ENCODE results near the gene LRRC4B. TPM values are rescaled to one million over a fixed set of nuclear protein-coding genes. Genes with fewer than 3 reads are reported as not detected.

Gene LRRC4B
- polyA plus RNA-seq, 1 donor (not counting 4 experiments of a cell fraction or from before 2014, with no cell fraction given) = not detected

DNA sequence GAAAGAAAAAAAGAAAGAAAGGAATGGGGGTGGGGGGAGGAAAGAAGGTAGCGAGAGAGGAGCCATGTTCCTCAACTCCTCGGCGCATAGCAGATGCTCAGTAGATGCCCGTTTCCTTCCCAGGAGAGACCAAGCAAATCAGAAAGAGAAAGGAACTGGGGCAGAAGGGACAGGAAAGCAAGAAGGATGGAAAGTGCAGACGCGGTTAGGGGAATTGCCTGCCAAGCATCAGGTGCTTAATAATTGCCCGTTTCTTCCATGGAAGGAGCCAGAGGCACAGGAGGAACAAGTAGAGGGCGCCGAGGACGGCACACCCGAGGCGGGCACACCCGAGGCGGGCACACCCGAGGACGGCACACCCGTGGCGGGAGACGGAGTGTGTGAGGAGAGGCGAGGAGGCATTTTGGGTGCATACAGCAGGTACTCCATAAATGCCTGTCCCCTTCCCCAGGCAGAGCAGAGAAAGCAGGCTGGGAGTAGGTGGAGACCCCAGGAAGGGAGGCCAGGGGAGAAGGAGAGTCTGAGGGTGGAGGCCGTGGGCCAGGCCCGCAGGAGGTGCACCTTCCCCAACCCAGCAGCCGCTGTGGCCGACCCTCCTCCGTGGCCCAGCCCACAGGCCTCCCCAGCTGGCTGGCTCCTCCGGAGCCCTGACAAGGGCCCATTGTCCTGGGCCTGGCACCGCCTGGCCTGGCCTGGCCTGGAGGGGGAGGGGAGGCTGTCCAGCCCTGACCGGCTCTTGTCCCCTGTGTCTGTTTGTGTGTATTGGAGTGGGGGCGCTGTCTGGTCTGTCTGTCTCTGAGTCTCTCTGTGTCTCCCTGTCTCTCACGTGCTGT lies 71.8 kb downstream of the LRRC4B start:
- H3K9me3 ChIP-seq (ENCODE audit: control insufficient read depth, low read depth, low read length) = no peaks in the 10 kb centered on the region
- H3K27ac ChIP-seq (ENCODE audit: control insufficient read depth, insufficient read depth, low read length) = no peak overlapping the region
- no peak for DNase-seq (ENCODE audit: low read depth, low spot score)
- H3K4me3 ChIP-seq (ENCODE audit: control insufficient read depth in 2 of 3, extremely low read depth in 1 of 3, insufficient read depth in 2 of 3, low read depth in 1 of 3, low read length in 3 of 3) = no peak overlapping the region
- no peaks in the 10 kb centered on the region for H3K36me3 ChIP-seq (ENCODE audit: control insufficient read depth in 2 of 2, extremely low read depth in 1 of 2, insufficient read depth in 2 of 2, low read length in 2 of 2)
- H2AFZ ChIP-seq (ENCODE audit: control insufficient read depth, low read length) = no peak overlapping the region
- dilution Hi-C loops (cut with MboI; ENCODE audit: extremely low pct_ligation_motif_present, low sequenced_read_pairs) = no loop called here
- no peaks in the 10 kb centered on the region for H4K20me1 ChIP-seq (ENCODE audit: control insufficient read depth, extremely low read depth, insufficient read depth, low read length)
- no peaks in the 10 kb centered on the region for H3K9me1 ChIP-seq (ENCODE audit: control insufficient read depth, extremely low read depth, insufficient read depth, low read length)
- TF ChIP-seq, protein P1, sequence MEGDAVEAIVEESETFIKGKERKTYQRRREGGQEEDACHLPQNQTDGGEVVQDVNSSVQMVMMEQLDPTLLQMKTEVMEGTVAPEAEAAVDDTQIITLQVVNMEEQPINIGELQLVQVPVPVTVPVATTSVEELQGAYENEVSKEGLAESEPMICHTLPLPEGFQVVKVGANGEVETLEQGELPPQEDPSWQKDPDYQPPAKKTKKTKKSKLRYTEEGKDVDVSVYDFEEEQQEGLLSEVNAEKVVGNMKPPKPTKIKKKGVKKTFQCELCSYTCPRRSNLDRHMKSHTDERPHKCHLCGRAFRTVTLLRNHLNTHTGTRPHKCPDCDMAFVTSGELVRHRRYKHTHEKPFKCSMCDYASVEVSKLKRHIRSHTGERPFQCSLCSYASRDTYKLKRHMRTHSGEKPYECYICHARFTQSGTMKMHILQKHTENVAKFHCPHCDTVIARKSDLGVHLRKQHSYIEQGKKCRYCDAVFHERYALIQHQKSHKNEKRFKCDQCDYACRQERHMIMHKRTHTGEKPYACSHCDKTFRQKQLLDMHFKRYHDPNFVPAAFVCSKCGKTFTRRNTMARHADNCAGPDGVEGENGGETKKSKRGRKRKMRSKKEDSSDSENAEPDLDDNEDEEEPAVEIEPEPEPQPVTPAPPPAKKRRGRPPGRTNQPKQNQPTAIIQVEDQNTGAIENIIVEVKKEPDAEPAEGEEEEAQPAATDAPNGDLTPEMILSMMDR (optimal IDR thresholded peaks at IDR 0.05 in 1 of 3, IDR thresholded peaks at IDR 0.05 in 1 of 3, conservative IDR thresholded peaks at IDR 0.05 in 1 of 3; ENCODE audit: extremely low read depth in 1 of 3, insufficient read depth in 2 of 3, low read length in 3 of 3) = no peak
- no peak for TF ChIP-seq EZH2 (IDR thresholded peaks at IDR 0.05; ENCODE audit: low read length)
- H3K79me2 ChIP-seq (ENCODE audit: control insufficient read depth, insufficient read depth, low read length) = no peaks in the 10 kb centered on the region
- no peaks in the 10 kb centered on the region for H3K4me1 ChIP-seq (ENCODE audit: control insufficient read depth, extremely low read depth, insufficient read depth, low read length)
- no peak overlapping the region for H3K9ac ChIP-seq (ENCODE audit: control insufficient read depth, extremely low read depth, insufficient read depth, low read length)
- H3K27me3 ChIP-seq (ENCODE audit: control insufficient read depth, extremely low read depth, insufficient read depth, low read length) = peaks cover 24% of the 10 kb centered on the region
- no peak overlapping the region for H3K4me2 ChIP-seq (ENCODE audit: control insufficient read depth, extremely low read depth, insufficient read depth, low read depth, low read length)
- FAIRE-seq = no peak

GRCh38 chr19:50495020-50495531 lies 73.2 kb downstream of the LRRC4B start:
- no peak for TF ChIP-seq EZH2 (IDR thresholded peaks at IDR 0.05; ENCODE audit: low read length)
- TF ChIP-seq, protein P1 (optimal IDR thresholded peaks at IDR 0.05 in 1 of 3, IDR thresholded peaks at IDR 0.05 in 1 of 3, conservative IDR thresholded peaks at IDR 0.05 in 1 of 3; ENCODE audit: extremely low read depth in 1 of 3, insufficient read depth in 2 of 3, low read length in 3 of 3) = no peak
- dilution Hi-C loops (cut with MboI; ENCODE audit: extremely low pct_ligation_motif_present, low sequenced_read_pairs) = no loop called here
- Histone ChIP-seq H3K4me3 (ENCODE audit: control insufficient read depth in 2 of 3, extremely low read depth in 1 of 3, insufficient read depth in 2 of 3, low read depth in 1 of 3, low read length in 3 of 3) (no peak overlapping the region), H3K9me1 (ENCODE audit: control insufficient read depth, extremely low read depth, insufficient read depth, low read length) (no peaks in the 10 kb centered on the region), H3K9ac (ENCODE audit: control insufficient read depth, extremely low read depth, insufficient read depth, low read length) (no peak overlapping the region), H2AFZ (ENCODE audit: control insufficient read depth, low read length) (no peak overlapping the region), H3K79me2 (ENCODE audit: control insufficient read depth, insufficient read depth, low read length) (no peaks in the 10 kb centered on the region), H3K27ac (ENCODE audit: control insufficient read depth, insufficient read depth, low read length) (no peak overlapping the region), H3K4me2 (ENCODE audit: control insufficient read depth, extremely low read depth, insufficient read depth, low read depth, low read length) (no peak overlapping the region), H3K36me3 (ENCODE audit: control insufficient read depth in 2 of 2, extremely low read depth in 1 of 2, insufficient read depth in 2 of 2, low read length in 2 of 2) (no peaks in the 10 kb centered on the region), H3K4me1 (ENCODE audit: control insufficient read depth, extremely low read depth, insufficient read depth, low read length) (no peaks in the 10 kb centered on the region), H3K27me3 (ENCODE audit: control insufficient read depth, extremely low read depth, insufficient read depth, low read length) (peaks cover 37% of the 10 kb centered on the region), H4K20me1 (ENCODE audit: control insufficient read depth, extremely low read depth, insufficient read depth, low read length) (no peaks in the 10 kb centered on the region), H3K9me3 (ENCODE audit: control insufficient read depth, low read depth, low read length) (no peaks in the 10 kb centered on the region)
- DNase-seq (ENCODE audit: low read depth, low spot score) = no peak
- FAIRE-seq = no peak
